H9 (cell line): ENCODE data around the gene TEF. TPM values are rescaled to one million over a fixed set of nuclear protein-coding genes. Genes with fewer than 3 reads are reported as not detected.

Source experiments
- DNase-seq: peaks from one replicate; pipeline ENCODE4 v3.0.0-alpha.2; 2017
- H2AFZ ChIP-seq: one replicate; pipeline ENCODE4 v1.6.1; 2013; ENCODE audit warnings: mild to moderate bottlenecking, low read length, control low read depth, moderate library complexity
- H2AK5ac ChIP-seq: 2 replicates; pipeline ENCODE4 v1.6.1; 2013; ENCODE audit warnings: low read length, control low read depth, mixed read lengths; ENCODE audit not compliant: insufficient read length
- H2BK120ac ChIP-seq: one replicate; pipeline ENCODE4 v1.6.1; 2013; ENCODE audit warnings: low read depth, mild to moderate bottlenecking, low read length, control low read depth, inconsistent platforms; ENCODE audit not compliant: poor library complexity, severe bottlenecking
- H2BK12ac ChIP-seq: 2 replicates; pipeline ENCODE4 v1.6.1; 2013; ENCODE audit warnings: low read length, control low read depth, mixed read lengths, low read depth; ENCODE audit not compliant: insufficient read length
- H2BK15ac ChIP-seq: 2 replicates; pipeline ENCODE4 v1.6.1; 2013; ENCODE audit warnings: low read depth, low read length, control low read depth
- H2BK20ac ChIP-seq: one replicate; pipeline ENCODE4 v1.6.1; 2013; ENCODE audit warnings: low read depth, mild to moderate bottlenecking, low read length, control low read depth, inconsistent platforms; ENCODE audit not compliant: poor library complexity, severe bottlenecking
- H2BK5ac ChIP-seq: 2 replicates; pipeline ENCODE4 v1.6.1; 2013; ENCODE audit warnings: low read length, control low read depth, mixed read lengths; ENCODE audit not compliant: insufficient read length
- H3K14ac ChIP-seq: 2 replicates; pipeline ENCODE4 v1.6.1; 2013; ENCODE audit warnings: low read length, control low read depth; ENCODE audit not compliant: insufficient read depth
- H3K18ac ChIP-seq: 2 replicates; pipeline ENCODE4 v1.6.1; 2013; ENCODE audit warnings: low read depth, mild to moderate bottlenecking, mixed read lengths, low read length, control low read depth; ENCODE audit not compliant: insufficient read length
- H3K23ac ChIP-seq: 2 replicates; pipeline ENCODE4 v1.6.1; 2013; ENCODE audit warnings: low read length, control low read depth, mixed read lengths, low read depth; ENCODE audit not compliant: insufficient read length
- H3K23me2 ChIP-seq: 2 replicates; pipeline ENCODE4 v1.6.1; 2013; ENCODE audit warnings: low read depth, mild to moderate bottlenecking, mixed read lengths, low read length, control low read depth; ENCODE audit not compliant: insufficient read length, poor library complexity, severe bottlenecking
- H3K27ac ChIP-seq: 2 replicates; pipeline ENCODE4 v1.5.1; 2013; ENCODE audit warnings: low read length, control low read depth, mixed read lengths, low read depth; ENCODE audit not compliant: insufficient read length
- H3K27me3 ChIP-seq: 2 replicates; pipeline ENCODE4 v1.6.1; 2013; ENCODE audit warnings: low read length, control low read depth, inconsistent platforms; ENCODE audit not compliant: insufficient read depth
- H3K4ac ChIP-seq: 2 replicates; pipeline ENCODE4 v1.6.1; 2013; ENCODE audit warnings: low read depth, mild to moderate bottlenecking, control low read depth, inconsistent platforms, low read length, moderate library complexity
- H3K4me1 ChIP-seq: 2 replicates; pipeline ENCODE4 v1.6.1; 2013; ENCODE audit warnings: low read length, control low read depth, inconsistent platforms; ENCODE audit not compliant: insufficient read depth
- H3K4me2 ChIP-seq: 2 replicates; pipeline ENCODE4 v1.6.1; 2013; ENCODE audit warnings: low read length, control low read depth, mixed read lengths; ENCODE audit not compliant: insufficient read length, insufficient read depth
- H3K56ac ChIP-seq: 2 replicates; pipeline ENCODE4 v1.6.1; 2013; ENCODE audit warnings: low read depth, mild to moderate bottlenecking, mixed read lengths, low read length, control low read depth; ENCODE audit not compliant: insufficient read length
- H3K79me1 ChIP-seq: 2 replicates; pipeline ENCODE4 v1.6.1; 2013; ENCODE audit warnings: low read depth, mild to moderate bottlenecking, moderate library complexity, low read length, control low read depth, inconsistent platforms; ENCODE audit not compliant: insufficient read depth, poor library complexity, severe bottlenecking
- H3K79me2 ChIP-seq: 2 replicates; pipeline ENCODE4 v1.6.1; 2013; ENCODE audit warnings: low read length, control low read depth, inconsistent platforms; ENCODE audit not compliant: insufficient read depth
- H3K9ac ChIP-seq: 2 replicates; pipeline ENCODE4 v1.6.1; 2013; ENCODE audit warnings: low read length, control low read depth, mixed read lengths; ENCODE audit not compliant: insufficient read length; ENCODE audit errors: extremely low read depth
- H3K9me3 ChIP-seq: one replicate; pipeline ENCODE4 v1.6.1; 2013; ENCODE audit warnings: low read depth, low read length, inconsistent platforms; ENCODE audit not compliant: control insufficient read depth
- H3T11ph ChIP-seq: one replicate; pipeline ENCODE4 v1.6.1; 2013; ENCODE audit warnings: mild to moderate bottlenecking, low read length, control low read depth, inconsistent platforms
- H4K20me1 ChIP-seq: one replicate; pipeline ENCODE4 v1.6.1; 2013; ENCODE audit not compliant: control insufficient read depth, insufficient read length, insufficient read depth
- H4K5ac ChIP-seq: 2 replicates; pipeline ENCODE4 v1.6.1; 2013; ENCODE audit warnings: low read depth, mild to moderate bottlenecking, mixed read lengths, low read length, control low read depth; ENCODE audit not compliant: insufficient read length
- H4K8ac ChIP-seq: replicated peaks from 2 replicates; pipeline ENCODE4 v1.6.1; 2013; ENCODE audit warnings: low read length, control low read depth, mixed read lengths, low read depth; ENCODE audit not compliant: insufficient read length
- H4K91ac ChIP-seq: 2 replicates; pipeline ENCODE4 v1.6.1; 2013; ENCODE audit warnings: low read depth, mild to moderate bottlenecking, moderate library complexity, mixed read lengths, low read length, control low read depth; ENCODE audit not compliant: insufficient read length
- H3K27ac Mint-ChIP-seq, 3 experiments: 2 replicates in 2 of 3; 3 replicates in 1 of 3; pipeline ENCODE4 v1.8.0; 2020 to 2021; ENCODE audit warnings: mixed read lengths in 3 of 3, mild to moderate bottlenecking in 1 of 3, moderate library complexity in 1 of 3
- H3K27me3 Mint-ChIP-seq: 2 replicates; pipeline ENCODE4 v1.8.0; 2021; ENCODE audit warnings: low read depth, mild to moderate bottlenecking, moderate library complexity, mixed read lengths
- H3K36me3 Mint-ChIP-seq, 3 experiments: 2 replicates in 2 of 3; 3 replicates in 1 of 3; pipeline ENCODE4 v1.8.0; 2020 to 2021; ENCODE audit warnings: low read depth in 3 of 3, mixed read lengths in 3 of 3; ENCODE audit not compliant: insufficient read depth in 1 of 3
- H3K4me1 Mint-ChIP-seq, 2 experiments: 2 replicates each; pipeline ENCODE4 v1.8.0; 2020; ENCODE audit warnings: mixed read lengths in 2 of 2
- H3K4me3 Mint-ChIP-seq, 2 experiments: 2 replicates in 1 of 2; 3 replicates in 1 of 2; pipeline ENCODE4 v1.8.0; 2020 to 2021; ENCODE audit warnings: mild to moderate bottlenecking in 2 of 2, mixed read lengths in 2 of 2, moderate library complexity in 1 of 2
- H3K9me3 Mint-ChIP-seq, 2 experiments: 2 replicates in 1 of 2; 3 replicates in 1 of 2; pipeline ENCODE4 v1.8.0; 2020; ENCODE audit warnings: mild to moderate bottlenecking in 2 of 2, mixed read lengths in 2 of 2, moderate library complexity in 1 of 2
- WGBS: extraction: QIAGEN DNeasy Blood & Tissue Kit; methylation state at CpG from one replicate; pipeline ENCODE4 v1.1.7; 2013; ENCODE audit warnings: missing lambda C conversion rate, low lambda C conversion rate, mixed read lengths; ENCODE audit not compliant: insufficient read length; ENCODE audit errors: extremely low coverage; 5-methylcytosine and 5-hydroxymethylcytosine counted together
- total RNA-seq: library from RNA; stranded (reverse); gene quantifications from 2 replicates; pipeline ENCODE4 v1.2.1, GENCODE V29; 2021
- TF ChIP-seq, protein P1 (sequence below): fragments of 200-600 bp; sonication (generic); conservative IDR thresholded peaks from 3 replicates; pipeline ENCODE4 v1.8.0; 2021; ENCODE audit warnings: antibody characterized with exemption, mild to moderate bottlenecking

Gene TEF
- total RNA-seq, 1 experiment from 2014 or later, result 17.9 TPM

DNA sequence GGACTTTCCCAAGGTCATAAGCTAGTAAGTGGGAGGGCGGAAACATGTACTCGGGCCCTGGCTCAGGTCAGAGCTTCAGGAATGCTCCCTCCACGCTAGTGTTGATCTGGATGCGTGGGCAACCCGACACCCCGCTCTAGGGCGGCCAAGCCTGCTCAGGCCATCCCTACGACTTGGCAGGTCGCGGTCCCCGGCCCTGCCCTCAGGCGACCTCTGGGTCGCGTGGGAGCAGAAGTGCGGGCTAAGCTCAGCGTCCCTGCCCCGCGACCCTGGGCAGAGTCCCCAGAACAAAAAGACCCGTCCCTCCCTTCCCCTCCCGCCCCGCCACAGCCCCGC, 781 bp upstream of the TEF start:
- no peaks in the 10 kb centered on the region for H3K36me3 Mint-ChIP-seq
- H3K56ac ChIP-seq, result no peak overlapping the region
- WGBS, result no CpG with 5 or more reads among the region's 22 CpGs
- DNase-seq, result no peak
- H2BK15ac ChIP-seq, result 0 out of 2 replicates have a peak overlapping the region, but pooled peaks have one; percentile 1
- no peak overlapping the region for H4K8ac ChIP-seq
- H2BK12ac ChIP-seq, result no peak overlapping the region
- peaks cover 12% of the 10 kb centered on the region for H3K23me2 ChIP-seq
- H4K91ac ChIP-seq, result no peak overlapping the region
- H2BK20ac ChIP-seq, result no peak overlapping the region
- H3K27me3 ChIP-seq, result no peaks in the 10 kb centered on the region
- peaks cover 4% of the 10 kb centered on the region for H3K27me3 Mint-ChIP-seq
- H3T11ph ChIP-seq, result no peak overlapping the region
- H3K9me3 ChIP-seq, result no peaks in the 10 kb centered on the region
- peak overlapping the region; percentile 29 for H4K5ac ChIP-seq
- H3K4me1 ChIP-seq, result no peaks in the 10 kb centered on the region
- H3K9me3 Mint-ChIP-seq, result no peaks in the 10 kb centered on the region; a peak in 1 of 5 replicates
- peak overlapping the region; percentile 89 to 96 (median 92); a peak in 6 of 7 replicates for H3K27ac Mint-ChIP-seq
- no peak overlapping the region for H2AFZ ChIP-seq
- H3K79me2 ChIP-seq, result no peaks in the 10 kb centered on the region
- H3K4me1 Mint-ChIP-seq, result peaks cover 24 to 25% of the 10 kb centered on the region in 2 experiments
- peak overlapping the region; percentile 58 for H3K4me2 ChIP-seq
- H3K79me1 ChIP-seq, result no peaks in the 10 kb centered on the region
- no peak overlapping the region for H2BK120ac ChIP-seq
- H2BK5ac ChIP-seq, result no peak overlapping the region
- no peak overlapping the region for H2AK5ac ChIP-seq
- peak overlapping the region; percentile 74 for H3K18ac ChIP-seq
- TF ChIP-seq, protein P1, sequence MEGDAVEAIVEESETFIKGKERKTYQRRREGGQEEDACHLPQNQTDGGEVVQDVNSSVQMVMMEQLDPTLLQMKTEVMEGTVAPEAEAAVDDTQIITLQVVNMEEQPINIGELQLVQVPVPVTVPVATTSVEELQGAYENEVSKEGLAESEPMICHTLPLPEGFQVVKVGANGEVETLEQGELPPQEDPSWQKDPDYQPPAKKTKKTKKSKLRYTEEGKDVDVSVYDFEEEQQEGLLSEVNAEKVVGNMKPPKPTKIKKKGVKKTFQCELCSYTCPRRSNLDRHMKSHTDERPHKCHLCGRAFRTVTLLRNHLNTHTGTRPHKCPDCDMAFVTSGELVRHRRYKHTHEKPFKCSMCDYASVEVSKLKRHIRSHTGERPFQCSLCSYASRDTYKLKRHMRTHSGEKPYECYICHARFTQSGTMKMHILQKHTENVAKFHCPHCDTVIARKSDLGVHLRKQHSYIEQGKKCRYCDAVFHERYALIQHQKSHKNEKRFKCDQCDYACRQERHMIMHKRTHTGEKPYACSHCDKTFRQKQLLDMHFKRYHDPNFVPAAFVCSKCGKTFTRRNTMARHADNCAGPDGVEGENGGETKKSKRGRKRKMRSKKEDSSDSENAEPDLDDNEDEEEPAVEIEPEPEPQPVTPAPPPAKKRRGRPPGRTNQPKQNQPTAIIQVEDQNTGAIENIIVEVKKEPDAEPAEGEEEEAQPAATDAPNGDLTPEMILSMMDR, result no peak
- peak overlapping the region; percentile 45 for H3K9ac ChIP-seq
- H3K27ac ChIP-seq, result no peak overlapping the region
- H3K14ac ChIP-seq, result peak overlapping the region; percentile 54
- no peaks in the 10 kb centered on the region for H4K20me1 ChIP-seq
- H3K4me3 Mint-ChIP-seq, result peak overlapping the region; percentile 78 to 79
- H3K4ac ChIP-seq, result no peak overlapping the region
- no peak overlapping the region for H3K23ac ChIP-seq
